Vagina (tissue), 2 donors: Measurements from ENCODE around the gene TNFAIP8L1.

Experiments
- POLR2A ChIP-seq, 2 donors: fragments of 450-650 bp; IDR thresholded peaks; one replicate each; pipeline ENCODE4 v1.6.1; 2017; ENCODE audit warnings: antibody characterized with exemption in 2 of 2, mild to moderate bottlenecking in 2 of 2, moderate library complexity in 2 of 2
- TF ChIP-seq, protein P1 (sequence below), 3 experiments: fragments of 450-650 bp in 2 of 3; fragments of 200-600 bp in 1 of 3; sonication (generic) in 1 of 3; IDR thresholded peaks; one replicate each; pipeline ENCODE4 v1.5.1; 2017 to 2019; ENCODE audit warnings: antibody characterized with exemption in 3 of 3, mild to moderate bottlenecking in 2 of 3, moderate library complexity in 2 of 3

DNA sequence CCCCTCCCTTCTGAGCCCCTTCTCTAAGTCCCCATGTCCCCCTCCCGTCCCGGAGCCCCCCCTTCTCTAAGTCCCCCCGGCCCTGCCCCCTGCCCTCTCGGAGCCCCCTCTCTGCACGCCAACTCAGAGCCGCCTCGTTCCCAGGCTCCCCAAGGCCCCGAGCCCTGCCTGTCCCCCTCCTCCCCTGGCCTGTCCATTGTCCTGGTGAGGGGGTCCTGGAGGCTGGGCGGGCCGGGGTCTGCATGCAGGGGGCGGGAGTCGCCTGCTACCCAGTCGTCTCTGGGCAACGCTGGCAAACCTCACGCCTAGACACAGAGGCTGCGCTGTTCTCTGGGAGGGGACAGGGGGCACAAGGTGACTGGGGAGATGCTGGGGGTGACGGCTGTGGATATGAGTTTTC lies 40.6 kb upstream of the TNFAIP8L1 start:
- TF ChIP-seq, protein P1, sequence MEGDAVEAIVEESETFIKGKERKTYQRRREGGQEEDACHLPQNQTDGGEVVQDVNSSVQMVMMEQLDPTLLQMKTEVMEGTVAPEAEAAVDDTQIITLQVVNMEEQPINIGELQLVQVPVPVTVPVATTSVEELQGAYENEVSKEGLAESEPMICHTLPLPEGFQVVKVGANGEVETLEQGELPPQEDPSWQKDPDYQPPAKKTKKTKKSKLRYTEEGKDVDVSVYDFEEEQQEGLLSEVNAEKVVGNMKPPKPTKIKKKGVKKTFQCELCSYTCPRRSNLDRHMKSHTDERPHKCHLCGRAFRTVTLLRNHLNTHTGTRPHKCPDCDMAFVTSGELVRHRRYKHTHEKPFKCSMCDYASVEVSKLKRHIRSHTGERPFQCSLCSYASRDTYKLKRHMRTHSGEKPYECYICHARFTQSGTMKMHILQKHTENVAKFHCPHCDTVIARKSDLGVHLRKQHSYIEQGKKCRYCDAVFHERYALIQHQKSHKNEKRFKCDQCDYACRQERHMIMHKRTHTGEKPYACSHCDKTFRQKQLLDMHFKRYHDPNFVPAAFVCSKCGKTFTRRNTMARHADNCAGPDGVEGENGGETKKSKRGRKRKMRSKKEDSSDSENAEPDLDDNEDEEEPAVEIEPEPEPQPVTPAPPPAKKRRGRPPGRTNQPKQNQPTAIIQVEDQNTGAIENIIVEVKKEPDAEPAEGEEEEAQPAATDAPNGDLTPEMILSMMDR (IDR thresholded peaks at IDR 0.05): no peak
- no peak for TF ChIP-seq POLR2A (IDR thresholded peaks at IDR 0.05)
